ENCODE data around the gene TUBB4B. TPM values are rescaled to one million over a fixed set of nuclear protein-coding genes. Genes with fewer than 3 reads are reported as not detected.

TUBB4B gene
- total and polyA plus RNA-seq, 2 experiments from 2014 or later, result 159 to 373 TPM

DNA sequence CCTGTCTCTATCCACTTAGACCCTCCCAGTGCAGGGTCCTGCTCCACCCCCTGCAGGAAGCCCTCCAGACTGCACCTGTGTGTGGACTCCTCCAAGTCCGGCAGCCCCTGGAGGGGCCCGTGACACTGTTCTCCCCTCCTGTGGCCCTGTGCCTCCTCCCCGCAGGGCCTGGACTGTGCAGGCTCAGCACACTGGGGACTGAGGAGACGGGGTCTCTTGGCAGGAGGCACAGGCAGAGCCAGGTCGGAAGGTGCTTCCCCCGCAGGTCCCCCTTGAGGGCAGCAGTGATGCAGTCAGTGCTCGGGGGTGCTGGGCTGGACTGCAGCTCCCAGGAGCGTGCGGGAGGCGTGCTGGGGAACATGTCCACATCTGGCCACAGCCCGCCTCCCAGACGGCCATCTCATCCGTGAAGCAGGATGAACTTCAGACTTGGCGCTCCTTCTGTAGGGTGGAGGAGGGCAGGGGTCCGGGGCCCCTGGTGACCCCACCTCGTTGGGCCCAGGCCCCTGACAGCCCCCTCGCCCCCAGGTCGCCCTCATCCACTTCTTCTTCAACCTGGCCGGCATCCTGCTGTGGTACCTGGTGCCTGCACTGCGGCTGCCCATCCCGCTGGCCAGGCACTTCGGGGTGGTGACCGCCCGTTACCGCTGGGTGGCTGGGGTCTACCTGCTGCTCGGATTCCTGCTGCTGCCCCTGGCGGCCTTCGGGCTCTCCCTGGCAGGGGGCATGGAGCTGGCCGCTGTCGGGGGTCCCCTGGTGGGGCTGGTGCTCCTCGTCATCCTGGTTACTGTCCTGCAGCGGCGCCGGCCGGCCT lies 5.5 kb upstream of the TUBB4B start:
- no peaks in the 10 kb centered on the region for H3K4me1 ChIP-seq (ENCODE audit: insufficient read depth)
- TF ChIP-seq EZH2 (IDR thresholded peaks at IDR 0.05; ENCODE audit: insufficient read depth, poor library complexity, severe bottlenecking) (no peak), EZH2phosphoT487 (IDR thresholded peaks at IDR 0.05; ENCODE audit: insufficient read depth, low read depth) (no peak)
- H3K9ac ChIP-seq, result no peak overlapping the region
- no peaks in the 10 kb centered on the region for H4K20me1 ChIP-seq (ENCODE audit: insufficient read depth)
- peaks cover 25% of the 10 kb centered on the region for H3K79me2 ChIP-seq (ENCODE audit: insufficient read depth)
- no peaks in the 10 kb centered on the region; the same call in 1 of the 2 replicates for H3F3A ChIP-seq (ENCODE audit: insufficient read depth)
- no peak overlapping the region for H2AFZ ChIP-seq
- no peak for DNase-seq
- H3K9me3 ChIP-seq (ENCODE audit: low read depth), result no peaks in the 10 kb centered on the region
- H3K36me3 ChIP-seq (ENCODE audit: low read depth), result no peaks in the 10 kb centered on the region
- H3K4me3 ChIP-seq, result no peak overlapping the region
- H3K9me2 ChIP-seq (ENCODE audit: insufficient read depth), result no peaks in the 10 kb centered on the region
- H3K27me3 ChIP-seq (replicated peaks; ENCODE audit: insufficient read depth), result no peaks in the 10 kb centered on the region
- H3K4me2 ChIP-seq (ENCODE audit: unreplicated experiment), result no peak overlapping the region
- no peak overlapping the region for H3K27ac ChIP-seq
- WGBS, 2 experiments (ENCODE audit: low coverage in 1 of 2, low lambda C conversion rate in 2 of 2, missing lambda C conversion rate in 2 of 2), result 61 to 64% methylated on average over 34 to 35 of the region's 35 CpGs
- in situ Hi-C loops (cut with MboI), result no loop called here

GRCh38 chr9:137236238-137236935 lies 4.7 kb upstream of the TUBB4B start:
- H3K9me3 ChIP-seq (ENCODE audit: low read depth), result no peaks in the 10 kb centered on the region

DNA sequence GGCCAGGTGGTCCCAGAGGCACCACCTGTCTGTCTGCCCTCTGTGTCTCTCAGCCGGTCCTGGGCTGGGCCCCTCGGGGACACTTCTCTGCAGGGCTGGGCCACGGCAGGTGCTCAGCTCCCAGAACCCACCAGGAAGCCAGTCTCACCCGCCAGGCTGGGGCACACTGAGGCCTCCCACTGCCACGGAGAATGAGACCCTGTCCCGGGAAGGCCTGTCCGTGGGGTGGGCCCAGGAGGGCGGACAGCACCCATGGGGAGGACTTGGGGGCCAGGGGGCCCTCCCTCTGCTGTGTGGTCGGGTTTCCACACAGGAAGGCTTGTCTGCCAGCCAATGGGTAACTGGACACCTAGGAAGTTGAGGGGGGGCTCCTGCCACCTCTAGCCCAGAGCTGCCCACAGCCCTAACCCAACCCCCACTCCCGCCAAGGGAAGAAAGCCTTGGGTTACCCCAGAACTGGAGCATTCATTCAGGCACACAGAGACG lies 4.1 kb upstream of the TUBB4B start:
- H2AFZ ChIP-seq, result no peak overlapping the region
- 44 to 48% methylated on average over 11 of the region's 11 CpGs for WGBS, 2 experiments (ENCODE audit: low coverage in 1 of 2, low lambda C conversion rate in 2 of 2, missing lambda C conversion rate in 2 of 2)
- no peak for DNase-seq
- peaks cover 29% of the 10 kb centered on the region for H3K79me2 ChIP-seq (ENCODE audit: insufficient read depth)
- H3K4me1 ChIP-seq (ENCODE audit: insufficient read depth), result no peaks in the 10 kb centered on the region
- no peak overlapping the region for H3K4me2 ChIP-seq (ENCODE audit: unreplicated experiment)
- H3K9me2 ChIP-seq (ENCODE audit: insufficient read depth), result no peaks in the 10 kb centered on the region
- in situ Hi-C loops (cut with MboI), result no loop called here
- no peak overlapping the region for H3K4me3 ChIP-seq
- H4K20me1 ChIP-seq (ENCODE audit: insufficient read depth), result no peaks in the 10 kb centered on the region
- no peak overlapping the region for H3K27ac ChIP-seq
- H3K27me3 ChIP-seq (replicated peaks; ENCODE audit: insufficient read depth), result no peaks in the 10 kb centered on the region
- H3F3A ChIP-seq (ENCODE audit: insufficient read depth), result no peaks in the 10 kb centered on the region; the same call in 1 of the 2 replicates
- H3K9me3 ChIP-seq (ENCODE audit: low read depth), result no peaks in the 10 kb centered on the region
- TF ChIP-seq EZH2 (IDR thresholded peaks at IDR 0.05; ENCODE audit: insufficient read depth, poor library complexity, severe bottlenecking), result no peak
- TF ChIP-seq EZH2phosphoT487 (IDR thresholded peaks at IDR 0.05; ENCODE audit: insufficient read depth, low read depth), result no peak
- no peak overlapping the region for H3K9ac ChIP-seq
- H3K36me3 ChIP-seq (ENCODE audit: low read depth), result peaks cover 3% of the 10 kb centered on the region; the same call in 1 of the 2 replicates

More at GRCh38 chr9:137236238-137236935, 4.7 kb upstream of the TUBB4B start:
- Histone ChIP-seq H3K79me2 (ENCODE audit: insufficient read depth) (peaks cover 25% of the 10 kb centered on the region), H3K27ac (no peak overlapping the region), H3K4me3 (no peak overlapping the region), H2AFZ (no peak overlapping the region), H3K36me3 (ENCODE audit: low read depth) (no peaks in the 10 kb centered on the region), H3K4me1 (ENCODE audit: insufficient read depth) (no peaks in the 10 kb centered on the region), H3F3A (ENCODE audit: insufficient read depth) (no peaks in the 10 kb centered on the region; the same call in 1 of the 2 replicates), H3K4me2 (ENCODE audit: unreplicated experiment) (no peak overlapping the region), H3K9ac (no peak overlapping the region), H3K9me2 (ENCODE audit: insufficient read depth) (no peaks in the 10 kb centered on the region), H4K20me1 (ENCODE audit: insufficient read depth) (no peaks in the 10 kb centered on the region), H3K27me3 (replicated peaks; ENCODE audit: insufficient read depth) (no peaks in the 10 kb centered on the region)
- peak; percentile 89 for DNase-seq
- WGBS, 2 experiments (ENCODE audit: low coverage in 1 of 2, low lambda C conversion rate in 2 of 2, missing lambda C conversion rate in 2 of 2), result 12 to 16% methylated on average over 24 to 30 of the region's 31 CpGs
- TF ChIP-seq EZH2 (IDR thresholded peaks at IDR 0.05; ENCODE audit: insufficient read depth, poor library complexity, severe bottlenecking), result no peak
- TF ChIP-seq EZH2phosphoT487 (IDR thresholded peaks at IDR 0.05; ENCODE audit: insufficient read depth, low read depth), result no peak
- in situ Hi-C loops (cut with MboI), result no loop called here
